GM18951 (cell line): ENCODE results near the gene CADM2.

Experiments
- POLR2A ChIP-seq: IDR thresholded peaks from 4 replicates; pipeline ENCODE4 v1.6.1; 2011; ENCODE audit warnings: mild to moderate bottlenecking; ENCODE audit not compliant: insufficient read length, insufficient read depth; ENCODE audit errors: extremely low read depth
- in situ Hi-C: fragments of 300-500 bp; cut with MboI; formaldehyde crosslinking; loops from one replicate; pipeline ENCODE4 v1.12.0; 2022; ENCODE audit warnings: low sequenced_read_pairs, mixed read lengths, inconsistent platforms; ENCODE audit not compliant: unreplicated experiment

CADM2 gene

GRCh38 chr3:85298032-85298431 lies 339.2 kb downstream of the CADM2 start:
- in situ Hi-C loops: no loop called here

GRCh38 chr3:85303156-85303555 lies 344.4 kb downstream of the CADM2 start:
- TF ChIP-seq POLR2A: no peak
- in situ Hi-C loops: no loop called here

More at GRCh38 chr3:85298032-85298431, 339.2 kb downstream of the CADM2 start:
- TF ChIP-seq POLR2A: no peak

GRCh38 chr3:85304360-85304964 lies 345.7 kb downstream of the CADM2 start:
- in situ Hi-C loops: no loop called here
- TF ChIP-seq POLR2A: no peak

GRCh38 chr3:85312331-85312730 lies 353.5 kb downstream of the CADM2 start:
- no peak for TF ChIP-seq POLR2A
- in situ Hi-C loops: no loop called here

- in situ Hi-C loops: no loop called here
- TF ChIP-seq POLR2A: no peak
Measured at GRCh38 chr3:85313380-85313779, 354.6 kb downstream of the CADM2 start.

GRCh38 chr3:85316252-85316651 lies 357.5 kb downstream of the CADM2 start:
- in situ Hi-C loops: no loop called here

GRCh38 chr3:85321892-85322291 lies 363.1 kb downstream of the CADM2 start:
- no peak for TF ChIP-seq POLR2A
- in situ Hi-C loops: no loop called here

More at GRCh38 chr3:85316252-85316651, 357.5 kb downstream of the CADM2 start:
- TF ChIP-seq POLR2A: no peak

- TF ChIP-seq POLR2A: no peak
- in situ Hi-C loops: no loop called here
Measured at GRCh38 chr3:85330071-85330470, 371.3 kb downstream of the CADM2 start.

- no peak for TF ChIP-seq POLR2A
Measured at GRCh38 chr3:85337895-85338294, 379.1 kb downstream of the CADM2 start.

GRCh38 chr3:85342915-85343314 lies 384.1 kb downstream of the CADM2 start:
- no peak for TF ChIP-seq POLR2A
- in situ Hi-C loops: no loop called here

More at GRCh38 chr3:85337895-85338294, 379.1 kb downstream of the CADM2 start:
- in situ Hi-C loops: no loop called here

GRCh38 chr3:85355572-85355971 lies 396.8 kb downstream of the CADM2 start:
- in situ Hi-C loops: no loop called here
- no peak for TF ChIP-seq POLR2A

GRCh38 chr3:85360742-85361387 lies 402.1 kb downstream of the CADM2 start:
- in situ Hi-C loops: no loop called here
- no peak for TF ChIP-seq POLR2A

GRCh38 chr3:85364296-85364909 lies 405.6 kb downstream of the CADM2 start:
- in situ Hi-C loops: no loop called here
- no peak for TF ChIP-seq POLR2A

GRCh38 chr3:85370341-85370740 lies 411.6 kb downstream of the CADM2 start:
- TF ChIP-seq POLR2A: no peak
- in situ Hi-C loops: no loop called here
